Transverse colon (tissue), 4 donors: ENCODE data around the gene FGD5.

ENCODE experiments used
- EP300 ChIP-seq: sonication (generic); formaldehyde crosslinking; IDR thresholded peaks from one replicate; pipeline ENCODE4 v1.6.1; 2017; ENCODE audit warnings: antibody characterized with exemption, low read depth
- POLR2A ChIP-seq: fragments of 450-650 bp; IDR thresholded peaks from one replicate; pipeline ENCODE4 v1.6.1; 2016; ENCODE audit warnings: antibody characterized with exemption, mild to moderate bottlenecking, moderate library complexity
- POLR2AphosphoS5 ChIP-seq, 3 donors: sonication (generic); formaldehyde crosslinking; IDR thresholded peaks; one replicate each; pipeline ENCODE4 v1.6.1; 2016; ENCODE audit warnings: antibody characterized with exemption in 3 of 3
- TF ChIP-seq, protein P1 (sequence below), 5 experiments: fragments of 200-600 bp in 3 of 5; fragments of 450-650 bp in 2 of 5; sonication (generic) in 3 of 5; IDR thresholded peaks; 1 replicate in 2 of 5; 2 replicates in 3 of 5; pipeline ENCODE4 v1.5.1; 2016 to 2017; ENCODE audit warnings: antibody characterized with exemption in 5 of 5, inconsistent platforms in 3 of 5, mild to moderate bottlenecking in 2 of 5, moderate library complexity in 1 of 5

DNA sequence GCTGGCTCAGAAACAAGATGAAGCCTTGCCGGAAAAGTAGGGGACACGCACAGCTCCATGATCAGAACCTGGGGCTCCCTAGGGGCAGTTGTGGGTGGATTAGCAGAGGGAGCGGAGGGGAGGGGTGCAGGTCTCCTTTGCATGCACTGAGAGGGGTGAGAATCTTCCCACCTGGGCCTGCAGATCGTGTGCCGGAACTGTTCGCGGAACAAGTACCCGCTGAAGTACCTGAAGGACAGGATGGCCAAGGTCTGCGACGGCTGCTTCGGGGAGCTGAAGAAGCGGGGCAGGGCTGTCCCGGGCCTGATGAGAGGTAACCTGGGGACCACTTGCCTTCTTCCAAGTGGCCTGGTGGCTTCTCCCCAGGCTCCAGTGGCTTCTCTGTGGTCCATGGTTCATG, 104.1 kb downstream of the FGD5 start:
- TF ChIP-seq, protein P1, sequence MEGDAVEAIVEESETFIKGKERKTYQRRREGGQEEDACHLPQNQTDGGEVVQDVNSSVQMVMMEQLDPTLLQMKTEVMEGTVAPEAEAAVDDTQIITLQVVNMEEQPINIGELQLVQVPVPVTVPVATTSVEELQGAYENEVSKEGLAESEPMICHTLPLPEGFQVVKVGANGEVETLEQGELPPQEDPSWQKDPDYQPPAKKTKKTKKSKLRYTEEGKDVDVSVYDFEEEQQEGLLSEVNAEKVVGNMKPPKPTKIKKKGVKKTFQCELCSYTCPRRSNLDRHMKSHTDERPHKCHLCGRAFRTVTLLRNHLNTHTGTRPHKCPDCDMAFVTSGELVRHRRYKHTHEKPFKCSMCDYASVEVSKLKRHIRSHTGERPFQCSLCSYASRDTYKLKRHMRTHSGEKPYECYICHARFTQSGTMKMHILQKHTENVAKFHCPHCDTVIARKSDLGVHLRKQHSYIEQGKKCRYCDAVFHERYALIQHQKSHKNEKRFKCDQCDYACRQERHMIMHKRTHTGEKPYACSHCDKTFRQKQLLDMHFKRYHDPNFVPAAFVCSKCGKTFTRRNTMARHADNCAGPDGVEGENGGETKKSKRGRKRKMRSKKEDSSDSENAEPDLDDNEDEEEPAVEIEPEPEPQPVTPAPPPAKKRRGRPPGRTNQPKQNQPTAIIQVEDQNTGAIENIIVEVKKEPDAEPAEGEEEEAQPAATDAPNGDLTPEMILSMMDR (IDR thresholded peaks at IDR 0.05): no peak
- TF ChIP-seq POLR2A (no peak), POLR2AphosphoS5 (IDR thresholded peaks at IDR 0.05) (no peak), EP300 (no peak)
